ENCODE results near the gene C1QTNF8. TPM values are rescaled to one million over a fixed set of nuclear protein-coding genes. Genes with fewer than 3 reads are reported as not detected.

C1QTNF8 gene
- total RNA-seq = not detected in 2 replicates

GRCh38 chr16:1096169-1097082 is at the start of gene C1QTNF8:
C1QTNF8 (minus strand) TSS chr16:1096244; CDS start chr16:1094922, 1,322 bp downstream.

DNA sequence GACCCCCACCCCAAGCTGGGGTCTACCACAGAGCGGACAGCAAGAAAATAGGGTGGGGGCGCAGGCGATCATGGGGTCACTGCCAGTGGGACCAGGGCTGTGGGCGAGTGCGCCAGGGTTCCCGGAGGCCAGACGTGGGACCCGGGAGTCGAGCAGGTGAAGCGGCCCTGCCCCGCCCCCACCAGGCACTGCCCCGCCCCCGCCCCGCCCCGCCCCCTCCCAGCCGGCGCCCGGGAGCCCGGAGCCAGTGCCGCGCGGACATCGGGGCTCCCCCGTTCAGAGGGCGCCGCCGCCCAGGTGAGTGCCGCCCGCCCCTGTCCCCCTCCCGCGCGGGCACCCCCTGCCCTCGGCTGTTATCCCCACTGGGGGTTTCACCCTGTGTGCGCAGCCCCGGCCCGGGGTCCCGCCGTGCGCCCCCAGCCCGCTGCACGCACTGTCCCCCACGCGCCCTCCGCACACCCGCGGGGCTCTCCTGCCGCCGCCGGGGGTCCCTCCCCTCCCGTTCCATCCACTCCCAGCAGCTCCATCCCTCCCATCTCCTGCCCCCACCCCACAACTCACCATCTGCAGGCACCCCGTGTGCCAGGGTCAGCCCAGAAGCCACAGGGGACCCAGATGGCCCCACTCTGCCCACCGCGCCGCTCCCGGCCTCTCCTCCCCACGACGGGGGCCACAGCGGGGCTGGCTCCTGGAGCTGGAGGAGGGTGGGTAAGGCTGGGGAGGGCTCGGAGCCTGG is 23.4 kb downstream of the C1QTNF8 start, which contains the start of gene SSTR5:
Gene SSTR5 (plus strand): TSS at position 222 of the 736 bp plus-strand sequence. CDS start 6,122 bp downstream, outside the sequence.

Other genes starting within 250 kb of the C1QTNF8 start
- 25.3 and 26.1 TPM in 2 replicates for gene LMF1, start 125.3 kb downstream of the C1QTNF8 start, total RNA-seq
- gene SOX8, start 114.5 kb downstream of the C1QTNF8 start, total RNA-seq = under 0.01 and 0.14 TPM in 2 replicates
- not detected in 2 replicates for gene SSTR5, start 23.5 kb downstream of the C1QTNF8 start, total RNA-seq
- gene CACNA1H, start 56.9 kb upstream of the C1QTNF8 start, total RNA-seq = 1.2 and 3.0 TPM in 2 replicates
- gene TPSG1, start 129.0 kb upstream of the C1QTNF8 start, total RNA-seq = not detected in 2 replicates
- not detected in 2 replicates for gene TPSB2, start 133.9 kb upstream of the C1QTNF8 start, total RNA-seq
- not detected in 2 replicates for gene TPSAB1, start 144.5 kb upstream of the C1QTNF8 start, total RNA-seq
- not detected in 2 replicates for gene TPSD1, start 159.8 kb upstream of the C1QTNF8 start, total RNA-seq
- 50.5 and 64.1 TPM in 2 replicates for gene UBE2I, start 213.4 kb upstream of the C1QTNF8 start, total RNA-seq
- 0.65 and 0.89 TPM in 2 replicates for gene BAIAP3, start 237.4 kb upstream of the C1QTNF8 start, total RNA-seq

All from smooth muscle cell of the umbilical artery (primary cell).